Peyer's patch (tissue), 4 donors: ENCODE measurements around the gene SMLR1. TPM values are rescaled to one million over a fixed set of nuclear protein-coding genes. Genes with fewer than 3 reads are reported as not detected.

Source experiments
- DNase-seq, 3 donors: peaks; one replicate each; pipeline ENCODE4 v3.0.0-alpha.2; 2017 to 2019
- H3K27ac ChIP-seq, 4 donors: fragments of 200-600 bp; sonication (generic); one replicate each; pipeline ENCODE4 v1.5.1; 2016 to 2019
- H3K27me3 ChIP-seq, 2 donors: fragments of 200-600 bp; sonication (generic); one replicate each; pipeline ENCODE4 v1.5.1; 2019
- H3K36me3 ChIP-seq, 3 donors: fragments of 200-600 bp; sonication (generic); one replicate each; pipeline ENCODE4 v1.5.1; 2016 to 2019
- H3K4me1 ChIP-seq, 4 donors: fragments of 200-600 bp; sonication (generic); one replicate each; pipeline ENCODE4 v1.5.1; 2016 to 2019
- H3K4me3 ChIP-seq, 4 donors: fragments of 200-600 bp; sonication (generic); 1 replicate in 3 of 4; 2 replicates in 1 of 4; pipeline ENCODE4 v1.5.1; 2016 to 2019; ENCODE audit warnings: mild to moderate bottlenecking in 1 of 4
- H3K9me3 ChIP-seq, 4 donors: fragments of 200-600 bp; sonication (generic); one replicate each; pipeline ENCODE4 v1.5.1; 2016 to 2019; ENCODE audit warnings: mild to moderate bottlenecking in 1 of 4
- CTCF ChIP-seq, 6 experiments: fragments of 450-650 bp in 4 of 6; fragments of 200-600 bp in 2 of 6; sonication (generic) in 1 of 6; IDR thresholded peaks; one replicate each; pipeline ENCODE4 v1.5.1; 2017 to 2019; ENCODE audit warnings: antibody characterized with exemption in 6 of 6, mild to moderate bottlenecking in 3 of 6, moderate library complexity in 1 of 6
- POLR2A ChIP-seq, 2 donors: fragments of 450-650 bp; IDR thresholded peaks; one replicate each; pipeline ENCODE4 v1.5.1; 2017; ENCODE audit warnings: antibody characterized with exemption in 2 of 2, mild to moderate bottlenecking in 2 of 2, moderate library complexity in 2 of 2
- total RNA-seq, 4 donors: library from RNA; depleted of rRNA; stranded (reverse); fragments of >200 nt; gene quantifications; one replicate each; pipeline ENCODE4 v1.1.0, GENCODE V29; 2016

SMLR1 gene
- total RNA-seq, 4 donors from 2014 or later = 7.1 to 24.8 (median 15.6) TPM; not detected in 1

GRCh38 chr6:130841128-130841728 is 14.0 kb downstream of the SMLR1 start:
- Histone ChIP-seq H3K36me3 (peaks cover 0 to 5% (median 0%) of the 10 kb centered on the region in 3 donors), H3K4me1 (no peaks in the 10 kb centered on the region), H3K27ac (no peak overlapping the region), H3K4me3 (no peak overlapping the region), H3K27me3 (no peaks in the 10 kb centered on the region), H3K9me3 (no peaks in the 10 kb centered on the region)
- DNase-seq = no peak
- no peak for TF ChIP-seq CTCF (IDR thresholded peaks at IDR 0.05)
- no peak for TF ChIP-seq POLR2A (IDR thresholded peaks at IDR 0.05)

- no peak for DNase-seq
- TF ChIP-seq POLR2A (IDR thresholded peaks at IDR 0.05) = no peak
- TF ChIP-seq CTCF (IDR thresholded peaks at IDR 0.05) = peak in 4 of 6 experiments; percentile 31 to 87 (median 77)
- no peaks in the 10 kb centered on the region for H3K4me1 ChIP-seq
Measured at GRCh38 chr6:130843575-130844320, 16.5 kb downstream of the SMLR1 start.

GRCh38 chr6:130846501-130846900 is 19.3 kb downstream of the SMLR1 start:
- no peaks in the 10 kb centered on the region for H3K9me3 ChIP-seq
- no peak overlapping the region for H3K4me3 ChIP-seq
- no peak for DNase-seq
- TF ChIP-seq CTCF (IDR thresholded peaks at IDR 0.05) (no peak), POLR2A (IDR thresholded peaks at IDR 0.05) (no peak)
- no peaks in the 10 kb centered on the region for H3K4me1 ChIP-seq
- H3K36me3 ChIP-seq = no peaks in the 10 kb centered on the region
- H3K27ac ChIP-seq = no peak overlapping the region
- no peaks in the 10 kb centered on the region for H3K27me3 ChIP-seq

More at GRCh38 chr6:130843575-130844320, 16.5 kb downstream of the SMLR1 start:
- peaks cover 0 to 5% (median 0%) of the 10 kb centered on the region in 3 donors for H3K36me3 ChIP-seq
- no peaks in the 10 kb centered on the region for H3K27me3 ChIP-seq
- H3K4me3 ChIP-seq = no peak overlapping the region
- no peak overlapping the region for H3K27ac ChIP-seq
- no peaks in the 10 kb centered on the region for H3K9me3 ChIP-seq

GRCh38 chr6:130847001-130847910 is 20.1 kb downstream of the SMLR1 start:
- DNase-seq = no peak
- H3K27me3 ChIP-seq = no peaks in the 10 kb centered on the region
- H3K4me3 ChIP-seq = no peak overlapping the region
- H3K27ac ChIP-seq = no peak overlapping the region
- H3K36me3 ChIP-seq = no peaks in the 10 kb centered on the region
- TF ChIP-seq POLR2A (IDR thresholded peaks at IDR 0.05) = no peak
- H3K4me1 ChIP-seq = no peaks in the 10 kb centered on the region
- H3K9me3 ChIP-seq = no peaks in the 10 kb centered on the region

- TF ChIP-seq CTCF (IDR thresholded peaks at IDR 0.05) = no peak
- no peak for TF ChIP-seq POLR2A (IDR thresholded peaks at IDR 0.05)
- Histone ChIP-seq H3K36me3 (no peaks in the 10 kb centered on the region), H3K27ac (no peak overlapping the region)
Measured at GRCh38 chr6:130848945-130849344, 21.7 kb downstream of the SMLR1 start.

More at GRCh38 chr6:130848945-130849344, 21.7 kb downstream of the SMLR1 start:
- H3K27me3 ChIP-seq = no peaks in the 10 kb centered on the region
- no peak overlapping the region for H3K4me3 ChIP-seq
- no peaks in the 10 kb centered on the region for H3K9me3 ChIP-seq
- no peaks in the 10 kb centered on the region for H3K4me1 ChIP-seq
- DNase-seq = no peak
